ENCODE measurements around the gene RPA3.

Gene RPA3

GRCh38 chr7:7614018-7614741, 104.2 kb downstream of the RPA3 start (continued):
- TF ChIP-seq PRDM6 (tag by site-specific recombination; IDR thresholded peaks at IDR 0.05), result no peak
- no peak for TF ChIP-seq ZNF747 (tag by site-specific recombination; IDR thresholded peaks at IDR 0.05)

- H3K4me3 ChIP-seq (ENCODE audit: low read depth, low read length), result no peak overlapping the region
- H3K9me3 ChIP-seq (ENCODE audit: control insufficient read depth, insufficient read depth, low read depth, low read length), result no peaks in the 10 kb centered on the region
- CTCF ChIA-PET, result interaction anchor here (0.6 kb wide), 1 partner anchor 504 kb away, joined by 3 read pairs; no protein-coding TSS in a partner anchor
- H3K27ac ChIP-seq (ENCODE audit: extremely low read depth, low read depth, low read length), result no peak overlapping the region
- H3K4me1 ChIP-seq (ENCODE audit: control insufficient read depth, insufficient read depth, low read length), result no peaks in the 10 kb centered on the region
- POLR2A ChIA-PET, result interaction anchor here (0.8 kb wide), 1 partner anchor 27 kb away, joined by 3 read pairs; the partner anchor contains the start of gene UMAD1
- TF ChIP-seq ZNF18 (tag by site-specific recombination; IDR thresholded peaks at IDR 0.05) (no peak), ZNF211 (tag by site-specific recombination; IDR thresholded peaks at IDR 0.05; ENCODE audit: low read depth) (no peak), ZNF776 (tag by site-specific recombination; IDR thresholded peaks at IDR 0.05; ENCODE audit: borderline replicate concordance) (no peak), ZNF202 (tag by site-specific recombination; IDR thresholded peaks at IDR 0.05; ENCODE audit: borderline replicate concordance) (no peak), ZNF248 (tag by site-specific recombination; IDR thresholded peaks at IDR 0.05) (no peak), ZSCAN18 (tag by site-specific recombination; IDR thresholded peaks at IDR 0.05) (no peak), PRDM2 (tag by site-specific recombination; IDR thresholded peaks at IDR 0.05; ENCODE audit: borderline replicate concordance) (no peak), RBAK (tag by site-specific recombination; IDR thresholded peaks at IDR 0.05) (no peak), ZNF544 (tag by site-specific recombination; IDR thresholded peaks at IDR 0.05) (no peak), ZNF37A (tag by site-specific recombination; IDR thresholded peaks at IDR 0.05) (no peak), ZFP69B (tag by site-specific recombination; IDR thresholded peaks at IDR 0.05) (no peak), ZBTB10 (tag by site-specific recombination; IDR thresholded peaks at IDR 0.05) (no peak), HOXA7 (CRISPR knock-in tag; IDR thresholded peaks at IDR 0.05; ENCODE audit: borderline replicate concordance) (no peak), ZNF174 (tag by site-specific recombination; IDR thresholded peaks at IDR 0.05) (no peak), ZBTB49 (tag by site-specific recombination; IDR thresholded peaks at IDR 0.05; ENCODE audit: low read depth) (no peak)
- 0 out of 3 replicates have a peak, but pooled peaks cover 0 to 3% of the 10 kb centered on the region in 2 experiments for H3K36me3 ChIP-seq (ENCODE audit: control insufficient read depth in 2 of 2, insufficient read depth in 1 of 2, low read length in 2 of 2)
Observed at GRCh38 chr7:7613210-7613609, 105.2 kb downstream of the RPA3 start.

Measured in HEK293 (cell line).